ENCODE data around the gene DMD.

The DMD gene

GRCh38 chrX:31540313-31540712, 1671.0 kb downstream of the DMD start:
- Mint-ChIP-seq H3K27me3 (no peaks in the 10 kb centered on the region), H3K27ac (no peak overlapping the region), H3K4me1 (ENCODE audit: low read depth in 2 of 2) (no peaks in the 10 kb centered on the region), H3K9me3 (peaks cover 7 to 15% of the 10 kb centered on the region in 2 donors), H3K36me3 (ENCODE audit: insufficient read depth) (no peaks in the 10 kb centered on the region), H3K4me3 (no peak overlapping the region)
- DNase-seq = no peak
- no peak for ATAC-seq (replicated peaks)

DNA sequence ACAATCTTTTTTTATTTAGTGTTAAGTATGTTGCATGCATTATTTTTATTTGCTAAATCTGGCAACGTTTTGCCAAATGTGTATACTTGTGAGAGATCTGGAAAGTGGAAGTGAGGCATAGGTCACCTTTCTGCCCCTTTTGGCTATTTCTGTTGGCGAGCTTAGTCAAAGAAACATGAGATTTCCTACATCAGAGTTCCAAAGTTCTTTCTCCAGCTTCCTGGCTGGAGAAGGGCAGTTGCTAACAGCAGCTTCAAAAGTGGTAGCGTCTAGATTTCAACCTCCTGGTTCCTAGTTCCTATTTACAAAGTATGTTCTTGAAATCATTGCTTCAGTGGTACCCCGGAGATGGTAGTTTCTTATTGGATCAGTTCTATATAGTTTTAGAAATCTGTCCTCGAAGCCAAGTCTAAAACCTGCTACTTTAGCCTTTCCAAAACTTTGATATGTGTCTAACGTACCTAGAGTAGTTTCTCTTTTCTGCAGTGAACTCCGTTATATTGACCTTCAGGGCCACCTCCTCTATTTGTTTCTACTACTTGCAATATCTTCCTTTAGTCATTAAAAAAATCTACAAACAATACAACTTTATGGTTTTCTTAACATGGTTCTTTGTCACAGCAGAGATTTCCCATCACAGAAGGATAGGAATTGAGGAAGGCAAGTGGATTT, 1683.8 kb downstream of the DMD start:
- no peaks in the 10 kb centered on the region for H3K4me1 Mint-ChIP-seq (ENCODE audit: low read depth in 2 of 2)
- DNase-seq (no peak), ATAC-seq (replicated peaks) (no peak)
- H3K36me3 Mint-ChIP-seq (ENCODE audit: insufficient read depth) = no peaks in the 10 kb centered on the region
- no peak overlapping the region for H3K4me3 Mint-ChIP-seq
- no peaks in the 10 kb centered on the region for H3K27me3 Mint-ChIP-seq
- peaks cover 2% of the 10 kb centered on the region in 2 donors for H3K9me3 Mint-ChIP-seq
- no peak overlapping the region for H3K27ac Mint-ChIP-seq

DNA sequence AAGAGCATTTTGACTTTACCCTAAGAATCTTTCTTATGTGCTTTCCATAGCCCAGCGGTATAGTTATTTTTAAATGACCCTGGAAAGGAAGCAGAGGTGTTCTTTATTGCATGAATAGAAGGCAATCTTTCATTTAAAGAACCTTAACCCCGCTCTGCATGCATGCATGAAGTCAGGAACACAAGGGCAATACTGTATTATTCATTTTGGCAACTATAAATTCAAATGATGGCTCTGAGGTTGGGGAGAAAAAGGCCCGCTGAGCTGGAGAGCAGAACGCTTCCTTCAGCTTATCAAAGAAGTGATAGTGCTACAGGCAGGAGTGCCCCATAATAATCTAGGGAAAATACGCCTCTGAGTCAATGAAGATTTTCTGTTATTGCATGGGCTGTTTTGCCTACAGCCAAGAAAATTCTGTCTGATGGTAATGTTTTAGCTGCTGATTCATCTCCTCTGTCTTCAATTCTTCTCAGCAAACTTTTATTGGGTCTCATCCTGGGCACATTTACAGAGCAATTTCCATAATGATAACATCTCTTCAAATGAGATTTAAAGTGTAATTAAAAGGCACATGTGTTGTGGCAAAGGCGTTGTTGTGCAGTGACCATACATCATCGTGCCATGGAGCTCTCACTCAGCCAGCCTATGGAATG, 1687.3 kb downstream of the DMD start:
- DNase-seq = no peak

DNA sequence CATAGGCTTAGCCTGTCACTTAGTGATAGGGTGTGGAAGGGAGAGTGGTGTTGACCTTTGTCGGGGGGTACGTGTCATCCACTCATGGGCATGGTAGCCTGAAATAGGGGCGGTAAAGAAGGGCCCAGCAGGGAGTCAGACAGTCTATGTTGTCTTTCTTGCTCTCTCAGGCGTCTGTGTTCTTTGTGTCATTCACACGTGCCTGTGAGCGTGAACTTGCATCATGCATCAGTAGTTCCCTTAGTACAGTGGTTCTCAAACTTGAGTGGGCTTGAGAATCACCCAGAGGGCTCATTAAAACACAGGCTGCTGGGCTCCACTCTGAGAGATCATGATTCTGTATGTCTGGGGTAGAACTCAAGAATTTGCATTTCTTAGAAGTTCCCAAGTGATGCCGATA, 1688.6 kb downstream of the DMD start:
- DNase-seq = no peak
- H3K36me3 Mint-ChIP-seq (ENCODE audit: insufficient read depth) = no peaks in the 10 kb centered on the region
- no peak overlapping the region for H3K27ac Mint-ChIP-seq
- peaks cover 4 to 18% of the 10 kb centered on the region in 2 donors for H3K9me3 Mint-ChIP-seq
- H3K27me3 Mint-ChIP-seq = no peaks in the 10 kb centered on the region
- no peak overlapping the region for H3K4me3 Mint-ChIP-seq
- no peak for ATAC-seq (replicated peaks)
- H3K4me1 Mint-ChIP-seq (ENCODE audit: low read depth in 2 of 2) = no peaks in the 10 kb centered on the region

More for the DNA sequence above, 1687.3 kb downstream of the DMD start:
- Mint-ChIP-seq H3K9me3 (peaks cover 4 to 18% of the 10 kb centered on the region in 2 donors), H3K4me3 (no peak overlapping the region), H3K27me3 (no peaks in the 10 kb centered on the region), H3K27ac (no peak overlapping the region), H3K4me1 (ENCODE audit: low read depth in 2 of 2) (no peaks in the 10 kb centered on the region), H3K36me3 (ENCODE audit: insufficient read depth) (no peaks in the 10 kb centered on the region)
- ATAC-seq (replicated peaks) = no peak

DNA sequence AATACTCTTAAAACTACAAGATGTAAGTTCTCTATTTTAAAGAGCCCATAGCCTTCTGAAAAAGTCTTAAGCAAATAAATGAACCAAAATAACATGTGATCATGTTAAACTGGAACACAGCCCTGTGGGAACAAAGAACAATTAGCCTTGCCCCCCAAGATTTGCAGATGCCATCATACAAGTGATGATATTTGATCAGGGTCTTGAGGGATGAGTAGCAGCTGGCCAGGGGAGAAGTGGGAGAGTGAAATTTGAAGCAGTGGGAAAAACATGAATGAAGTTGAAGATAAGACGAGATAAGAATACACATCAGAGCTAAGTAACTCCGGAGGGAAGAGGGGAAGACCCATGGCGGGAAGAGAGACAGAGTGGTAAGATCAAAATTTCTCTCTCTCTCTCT, 1689.4 kb downstream of the DMD start:
- Mint-ChIP-seq H3K4me1 (ENCODE audit: low read depth in 2 of 2) (no peaks in the 10 kb centered on the region), H3K27ac (no peak overlapping the region), H3K27me3 (no peaks in the 10 kb centered on the region), H3K4me3 (no peak overlapping the region), H3K9me3 (peaks cover 6 to 18% of the 10 kb centered on the region in 2 donors), H3K36me3 (ENCODE audit: insufficient read depth) (no peaks in the 10 kb centered on the region)
- DNase-seq (no peak), ATAC-seq (replicated peaks) (no peak)

DNA sequence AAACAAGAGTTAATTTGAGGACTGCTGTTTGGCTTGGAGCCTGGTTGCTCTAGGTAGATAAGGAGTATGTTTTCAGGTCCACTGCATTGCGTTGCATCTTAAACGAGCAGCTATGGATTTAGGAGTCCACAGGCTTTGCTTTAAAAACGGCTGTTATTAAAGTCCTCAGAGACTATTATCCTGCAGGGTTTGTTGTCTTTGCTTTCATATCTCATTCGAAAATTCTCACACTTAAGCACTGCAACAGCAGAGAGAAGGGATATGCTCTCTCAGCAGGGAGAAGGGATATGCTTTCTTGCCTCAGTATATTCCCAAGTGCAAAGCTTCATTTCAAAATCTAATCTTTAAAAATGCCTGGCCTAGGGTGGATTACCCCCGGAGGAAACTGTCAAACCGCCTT, 1694.8 kb downstream of the DMD start:
- Mint-ChIP-seq H3K4me1 (ENCODE audit: low read depth in 2 of 2) (no peaks in the 10 kb centered on the region), H3K27me3 (no peaks in the 10 kb centered on the region), H3K36me3 (ENCODE audit: insufficient read depth) (no peaks in the 10 kb centered on the region), H3K9me3 (peaks cover 4 to 9% of the 10 kb centered on the region in 2 donors), H3K27ac (no peak overlapping the region), H3K4me3 (no peak overlapping the region)
- no peak for DNase-seq
- ATAC-seq (replicated peaks) = no peak

- H3K4me3 Mint-ChIP-seq = no peak overlapping the region
- H3K4me1 Mint-ChIP-seq (ENCODE audit: low read depth in 2 of 2) = no peaks in the 10 kb centered on the region
- H3K36me3 Mint-ChIP-seq (ENCODE audit: insufficient read depth) = no peaks in the 10 kb centered on the region
- H3K27ac Mint-ChIP-seq = no peak overlapping the region
- ATAC-seq (replicated peaks) = no peak
- H3K9me3 Mint-ChIP-seq = no peaks in the 10 kb centered on the region
- DNase-seq = no peak
- no peaks in the 10 kb centered on the region for H3K27me3 Mint-ChIP-seq
Observed at GRCh38 chrX:31508338-31508737, 1703.0 kb downstream of the DMD start.

DNA sequence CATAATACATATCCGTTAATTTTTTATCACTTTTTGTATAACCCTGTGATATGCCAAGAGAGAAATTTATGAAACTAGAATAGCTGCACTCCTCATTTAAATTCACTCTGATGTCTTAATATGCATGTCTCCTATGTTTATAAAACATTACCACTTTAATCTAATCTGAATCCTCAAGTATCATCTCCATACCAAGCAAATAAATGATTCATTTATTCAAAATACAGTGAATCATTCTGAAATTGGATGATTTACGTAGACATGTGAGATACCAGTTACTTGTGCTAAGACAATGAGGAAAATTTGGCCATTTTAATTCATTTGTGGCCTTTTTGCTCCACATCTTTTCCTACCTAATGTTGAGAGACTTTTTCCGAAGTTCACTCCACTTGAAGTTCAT, 1704.4 kb downstream of the DMD start:
- H3K4me3 Mint-ChIP-seq = no peak overlapping the region
- H3K4me1 Mint-ChIP-seq (ENCODE audit: low read depth in 2 of 2) = no peaks in the 10 kb centered on the region
- DNase-seq (no peak), ATAC-seq (replicated peaks) (no peak)
- H3K9me3 Mint-ChIP-seq = no peaks in the 10 kb centered on the region
- H3K27ac Mint-ChIP-seq = no peak overlapping the region
- H3K36me3 Mint-ChIP-seq (ENCODE audit: insufficient read depth) = no peaks in the 10 kb centered on the region
- H3K27me3 Mint-ChIP-seq = no peaks in the 10 kb centered on the region

DNA sequence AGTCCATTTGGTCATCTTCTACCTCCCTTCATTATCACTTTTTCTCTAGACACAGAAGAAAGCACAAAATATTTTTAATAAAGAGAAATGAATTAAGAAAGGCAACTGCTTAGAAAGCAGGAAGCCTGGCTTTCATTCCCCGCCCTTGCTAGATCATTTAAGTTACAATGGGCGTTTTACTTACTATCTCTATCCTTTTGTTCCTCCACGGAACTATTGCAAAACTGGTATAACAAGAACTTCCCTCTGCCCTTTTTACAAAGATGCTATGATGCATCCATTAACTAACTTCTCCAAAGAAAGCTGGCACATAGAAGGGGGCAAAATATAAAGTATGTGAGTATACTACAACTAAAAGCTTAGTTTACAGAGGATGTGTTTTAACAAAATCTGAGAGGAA, 1705.0 kb downstream of the DMD start:
- no peaks in the 10 kb centered on the region for H3K36me3 Mint-ChIP-seq (ENCODE audit: insufficient read depth)
- H3K4me3 Mint-ChIP-seq = no peak overlapping the region
- H3K27me3 Mint-ChIP-seq = no peaks in the 10 kb centered on the region
- DNase-seq (no peak), ATAC-seq (replicated peaks) (no peak)
- H3K27ac Mint-ChIP-seq = no peak overlapping the region
- H3K9me3 Mint-ChIP-seq = no peaks in the 10 kb centered on the region
- no peaks in the 10 kb centered on the region for H3K4me1 Mint-ChIP-seq (ENCODE audit: low read depth in 2 of 2)

DNA sequence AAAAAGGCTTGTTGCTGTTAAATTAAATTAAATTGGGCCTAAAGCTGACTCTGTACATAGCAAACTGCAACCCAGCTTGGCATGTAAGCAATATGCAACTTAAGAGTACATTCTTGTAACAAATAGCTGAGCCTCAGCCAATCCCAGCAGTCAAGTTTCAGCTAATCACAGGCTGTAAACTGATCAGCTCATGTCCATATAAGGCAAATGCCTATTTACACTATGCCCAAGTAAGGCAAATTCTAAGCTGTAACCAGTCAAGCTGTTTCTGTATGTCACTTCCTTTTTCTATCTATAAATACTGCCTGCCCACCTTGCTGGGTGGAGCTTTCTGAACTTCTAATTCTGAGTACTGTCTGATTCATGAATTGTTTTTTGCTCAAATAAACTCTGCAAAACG, 1710.4 kb downstream of the DMD start:
- H3K27ac Mint-ChIP-seq = no peak overlapping the region
- DNase-seq (no peak), ATAC-seq (replicated peaks) (no peak)
- no peaks in the 10 kb centered on the region for H3K4me1 Mint-ChIP-seq (ENCODE audit: low read depth in 2 of 2)
- H3K27me3 Mint-ChIP-seq = no peaks in the 10 kb centered on the region
- no peak overlapping the region for H3K4me3 Mint-ChIP-seq
- no peaks in the 10 kb centered on the region for H3K36me3 Mint-ChIP-seq (ENCODE audit: insufficient read depth)
- peaks cover 0 to 2% of the 10 kb centered on the region in 2 donors for H3K9me3 Mint-ChIP-seq

- Mint-ChIP-seq H3K27me3 (no peaks in the 10 kb centered on the region), H3K27ac (no peak overlapping the region), H3K4me3 (no peak overlapping the region), H3K9me3 (peaks cover 0 to 2% of the 10 kb centered on the region in 2 donors), H3K4me1 (ENCODE audit: low read depth in 2 of 2) (no peaks in the 10 kb centered on the region), H3K36me3 (ENCODE audit: insufficient read depth) (no peaks in the 10 kb centered on the region)
- no peak for ATAC-seq (replicated peaks)
- DNase-seq = no peak
Observed at GRCh38 chrX:31499109-31499508, 1712.2 kb downstream of the DMD start.

GRCh38 chrX:31497086-31497485, 1714.3 kb downstream of the DMD start:
- DNase-seq (no peak), ATAC-seq (replicated peaks) (no peak)
- no peaks in the 10 kb centered on the region for H3K36me3 Mint-ChIP-seq (ENCODE audit: insufficient read depth)

GRCh38 chrX:31487951-31488350, 1723.4 kb downstream of the DMD start:
- H3K27me3 Mint-ChIP-seq = no peaks in the 10 kb centered on the region
- no peak for DNase-seq
- no peaks in the 10 kb centered on the region for H3K4me1 Mint-ChIP-seq (ENCODE audit: low read depth in 2 of 2)
- no peaks in the 10 kb centered on the region for H3K9me3 Mint-ChIP-seq
- no peak overlapping the region for H3K4me3 Mint-ChIP-seq
- ATAC-seq (replicated peaks) = no peak
- H3K36me3 Mint-ChIP-seq (ENCODE audit: insufficient read depth) = no peaks in the 10 kb centered on the region
- H3K27ac Mint-ChIP-seq = no peak overlapping the region

More at GRCh38 chrX:31497086-31497485, 1714.3 kb downstream of the DMD start:
- Mint-ChIP-seq H3K27me3 (no peaks in the 10 kb centered on the region), H3K4me1 (ENCODE audit: low read depth in 2 of 2) (no peaks in the 10 kb centered on the region), H3K9me3 (peaks cover 0 to 4% of the 10 kb centered on the region in 2 donors), H3K27ac (no peak overlapping the region), H3K4me3 (no peak overlapping the region)

DNA sequence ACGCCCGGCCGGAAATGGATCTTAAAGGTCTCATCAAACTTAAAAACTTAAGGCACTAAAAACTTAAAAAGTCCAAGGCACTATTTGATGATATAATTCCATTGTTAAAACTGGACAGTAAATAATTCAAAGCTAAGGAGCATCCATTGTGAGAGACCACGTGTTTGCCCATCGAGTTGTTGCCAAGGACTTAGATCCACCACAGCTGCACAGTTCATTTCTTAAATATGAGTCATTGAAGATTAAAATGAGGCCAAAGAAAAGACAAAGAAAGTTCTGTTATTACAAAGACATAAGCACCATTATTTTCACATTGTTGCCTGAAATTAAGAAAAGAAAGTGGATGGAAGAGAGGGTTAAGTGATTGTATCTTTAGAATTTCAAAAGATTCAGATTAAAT, 1728.0 kb downstream of the DMD start:
- DNase-seq = no peak
- Mint-ChIP-seq H3K4me1 (ENCODE audit: low read depth in 2 of 2) (no peaks in the 10 kb centered on the region), H3K4me3 (no peak overlapping the region), H3K36me3 (ENCODE audit: insufficient read depth) (no peaks in the 10 kb centered on the region), H3K27ac (no peak overlapping the region), H3K9me3 (peaks cover 0 to 2% of the 10 kb centered on the region in 2 donors), H3K27me3 (no peaks in the 10 kb centered on the region)
- ATAC-seq (replicated peaks) = no peak
